IMR-90 (cell line): ENCODE data around the gene UGT1A4. TPM values are rescaled to one million over a fixed set of nuclear protein-coding genes. Genes with fewer than 3 reads are reported as not detected.
A peak's percentile ranks its signal among the peaks of the same experiment; 100 is the strongest.

Source experiments
- ATAC-seq: fragments of 200-7000 bp; cut with Tn5 transposase; 2 replicates; pipeline ENCODE4 v1.9.1; 2020; ENCODE audit warnings: low read depth, mild to moderate bottlenecking, moderate library complexity
- BruUV-seq: library from RNA; stranded (reverse); fragments of 400-500 nt; replicated peaks from 2 replicates; lab custom pipeline; 2021; lab: Mats Ljungman, UMichigan
- CTCF ChIA-PET: fragments of 300-600 bp; formaldehyde crosslinking; extraction: SDS; loops from one replicate; lab custom pipeline; 2021; ENCODE audit warnings: antibody characterized with exemption; lab: Yijun Ruan, JAX
- POLR2A ChIA-PET: fragments of 300-600 bp; sonication (Branson Sonifier 250); formaldehyde crosslinking; loops from one replicate; lab custom pipeline; 2022; ENCODE audit warnings: antibody characterized with exemption; ENCODE audit not compliant: unreplicated experiment; lab: Charles Lee
- DNase-seq: peaks from one replicate; pipeline ENCODE4 v3.0.0; 2013
- H2AFZ ChIP-seq: replicated peaks from 2 replicates; pipeline ENCODE3; 2013; ENCODE audit warnings: low read length, mild to moderate bottlenecking; ENCODE audit not compliant: poor library complexity
- H2AK5ac ChIP-seq: 2 replicates; pipeline ENCODE4 v1.6.1; 2013; ENCODE audit warnings: low read depth, low read length, inconsistent platforms
- H2AK9ac ChIP-seq: replicated peaks from 2 replicates; pipeline ENCODE3; 2013; ENCODE audit warnings: mild to moderate bottlenecking, low read depth, low read length, moderate library complexity; ENCODE audit not compliant: poor library complexity
- H2BK120ac ChIP-seq: 2 replicates; pipeline ENCODE4 v1.6.1; 2013; ENCODE audit warnings: low read depth, low read length, inconsistent platforms
- H2BK15ac ChIP-seq: 3 replicates; pipeline ENCODE4 v1.6.1; 2013; ENCODE audit warnings: low read depth, low read length, inconsistent platforms
- H2BK20ac ChIP-seq: 2 replicates; pipeline ENCODE4 v1.6.1; 2013; ENCODE audit warnings: low read depth, mild to moderate bottlenecking, inconsistent platforms, low read length, moderate library complexity
- H2BK5ac ChIP-seq: 2 replicates; pipeline ENCODE4 v1.6.1; 2013; ENCODE audit warnings: mild to moderate bottlenecking, low read depth, low read length, inconsistent platforms; ENCODE audit not compliant: poor library complexity, severe bottlenecking
- H3K14ac ChIP-seq: replicated peaks from 2 replicates; pipeline ENCODE4 v1.6.1; 2013; ENCODE audit warnings: low read depth, low read length, inconsistent platforms
- H3K18ac ChIP-seq: 2 replicates; pipeline ENCODE4 v1.6.1; 2013; ENCODE audit warnings: low read depth, low read length, control low read depth
- H3K23ac ChIP-seq: 2 replicates; pipeline ENCODE4 v1.6.1; 2013; ENCODE audit warnings: low read depth, low read length, inconsistent platforms
- H3K27ac ChIP-seq: 2 replicates; pipeline ENCODE4 v1.5.1; 2013; ENCODE audit warnings: mild to moderate bottlenecking, control low read depth, low read length; ENCODE audit not compliant: insufficient read depth
- H3K27me3 ChIP-seq: 2 replicates; pipeline ENCODE4 v1.6.1; 2013; ENCODE audit warnings: low read length; ENCODE audit not compliant: control insufficient read depth, insufficient read depth
- H3K36me3 ChIP-seq: 2 replicates; pipeline ENCODE4 v1.6.1; 2013; ENCODE audit warnings: low read length, mixed read lengths; ENCODE audit not compliant: control insufficient read depth, insufficient read depth
- H3K4ac ChIP-seq: 2 replicates; pipeline ENCODE4 v1.6.1; 2013; ENCODE audit warnings: low read depth, low read length, inconsistent platforms
- H3K4me1 ChIP-seq: 2 replicates; pipeline ENCODE4 v1.6.1; 2013; ENCODE audit warnings: low read length, mixed read lengths; ENCODE audit not compliant: control insufficient read depth, insufficient read depth
- H3K4me2 ChIP-seq: 2 replicates; pipeline ENCODE4 v1.6.1; 2013; ENCODE audit warnings: low read depth, mild to moderate bottlenecking, control low read depth, low read length, moderate library complexity
- H3K4me3 ChIP-seq: 2 replicates; pipeline ENCODE4 v1.5.1; 2013; ENCODE audit warnings: low read depth, mild to moderate bottlenecking, control low read depth, low read length, moderate library complexity; ENCODE audit not compliant: insufficient read depth
- H3K56ac ChIP-seq: 2 replicates; pipeline ENCODE4 v1.6.1; 2013; ENCODE audit warnings: low read length, inconsistent platforms; ENCODE audit not compliant: insufficient read depth; ENCODE audit errors: extremely low read depth
- H3K79me1 ChIP-seq, 2 experiments: 2 replicates each; pipeline ENCODE4 v1.6.1; 2013; ENCODE audit warnings: low read length in 2 of 2, inconsistent platforms in 1 of 2, low read depth in 1 of 2
- H3K9ac ChIP-seq: 2 replicates; pipeline ENCODE4 v1.6.1; 2013; ENCODE audit warnings: low read depth, low read length, control low read depth
- H3K9me1 ChIP-seq: 2 replicates; pipeline ENCODE4 v1.6.1; 2013; ENCODE audit warnings: low read length, inconsistent platforms; ENCODE audit not compliant: insufficient read depth
- H3K9me3 ChIP-seq: 2 replicates; pipeline ENCODE4 v1.6.1; 2013; ENCODE audit warnings: low read length; ENCODE audit not compliant: control insufficient read depth, insufficient read depth
- H4K20me1 ChIP-seq: 2 replicates; pipeline ENCODE4 v1.6.1; 2013; ENCODE audit warnings: low read length, inconsistent platforms; ENCODE audit not compliant: insufficient read depth
- H4K5ac ChIP-seq: 2 replicates; pipeline ENCODE4 v1.6.1; 2013; ENCODE audit warnings: mild to moderate bottlenecking, low read depth, low read length, control low read depth
- H4K8ac ChIP-seq, 2 experiments: 2 replicates each; pipeline ENCODE4 v1.6.1; 2013; ENCODE audit warnings: low read depth in 2 of 2, low read length in 2 of 2, control low read depth in 1 of 2, inconsistent platforms in 1 of 2
- H4K91ac ChIP-seq: 2 replicates; pipeline ENCODE4 v1.6.1; 2013; ENCODE audit warnings: low read depth, low read length, inconsistent platforms; ENCODE audit not compliant: insufficient read depth
- CEBPB ChIP-seq: IDR thresholded peaks from 2 replicates; pipeline ENCODE4 v1.6.1; 2012; ENCODE audit warnings: low read depth, low read length, improper control_type of control experiment
- CHD1 ChIP-seq: IDR thresholded peaks from 2 replicates; pipeline ENCODE4 v1.6.1; 2012; ENCODE audit warnings: low read depth, low read length, improper control_type of control experiment
- ELK1 ChIP-seq: fragments of 150-350 bp; IDR thresholded peaks from 2 replicates; pipeline ENCODE4 v1.6.1; 2016; ENCODE audit warnings: low read depth, mild to moderate bottlenecking, low read length, moderate library complexity, borderline replicate concordance
- FOS ChIP-seq: fragments of 150-350 bp; IDR thresholded peaks from 2 replicates; pipeline ENCODE4 v1.6.1; 2016; ENCODE audit warnings: low read depth, low read length
- MAFK ChIP-seq: IDR thresholded peaks from 2 replicates; pipeline ENCODE4 v1.6.1; 2012; ENCODE audit warnings: low read depth, low read length, improper control_type of control experiment
- MAZ ChIP-seq: IDR thresholded peaks from 2 replicates; pipeline ENCODE4 v1.6.1; 2012; ENCODE audit warnings: low read depth, mild to moderate bottlenecking, low read length, improper control_type of control experiment, moderate library complexity, borderline replicate concordance
- MXI1 ChIP-seq: IDR thresholded peaks from 2 replicates; pipeline ENCODE4 v1.6.1; 2012; ENCODE audit warnings: low read depth, mild to moderate bottlenecking, low read length, moderate library complexity, borderline replicate concordance
- NFE2L2 ChIP-seq: fragments of 150-350 bp; IDR thresholded peaks from 2 replicates; pipeline ENCODE4 v1.6.1; 2016; ENCODE audit warnings: low read depth, mild to moderate bottlenecking, low read length
- RAD21 ChIP-seq: IDR thresholded peaks from 2 replicates; pipeline ENCODE4 v1.6.1; 2012; ENCODE audit warnings: low read length, improper control_type of control experiment
- RCOR1 ChIP-seq: IDR thresholded peaks from 2 replicates; pipeline ENCODE4 v1.6.1; 2012; ENCODE audit warnings: mild to moderate bottlenecking, low read length, improper control_type of control experiment; ENCODE audit not compliant: insufficient replicate concordance
- RFX5 ChIP-seq: IDR thresholded peaks from 2 replicates; pipeline ENCODE4 v1.8.0; 2012; ENCODE audit warnings: low read depth, mild to moderate bottlenecking, low read length, moderate library complexity
- WGBS, 2 experiments: methylation state at CpG; one replicate each; pipeline versions ENCODE4 v1.1.5 to v1.1.7; 2013; ENCODE audit warnings: missing lambda C conversion rate in 2 of 2; ENCODE audit not compliant: insufficient read length in 1 of 2; ENCODE audit errors: extremely low coverage in 2 of 2; 5-methylcytosine and 5-hydroxymethylcytosine counted together
- dilution Hi-C: fragments of 300-500 bp; cut with HindIII; formaldehyde crosslinking; loops from one replicate; pipeline ENCODE4 v1.14.3; 2018; ENCODE audit warnings: low sequenced_read_pairs; ENCODE audit not compliant: unreplicated experiment
- in situ Hi-C: fragments of 300-500 bp; cut with MboI; formaldehyde crosslinking; loops from 3 replicates; pipeline ENCODE4 v1.14.3; 2019; ENCODE audit warnings: low sequenced_read_pairs, inconsistent platforms, mixed read lengths
- intact Hi-C: fragments of 100-400 bp; cut with micrococcal nuclease; formaldehyde crosslinking; loops from 2 replicates; pipeline ENCODE4 v1.10.0; 2022
- polyA plus RNA-seq, 3 experiments: library from polyadenylated mRNA; depleted of rRNA; stranded (reverse); fragments of >200 nt; gene quantifications; 2 replicates each; pipeline ENCODE4 v1.2.3, GENCODE V29; 2012; ENCODE audit warnings: low replicate concordance in 1 of 3
- total RNA-seq: library from RNA; depleted of rRNA; stranded (reverse); fragments of >200 nt; gene quantifications from 2 replicates; pipeline ENCODE4 v1.2.3, GENCODE V29; 2012

UGT1A4 gene
- total and polyA plus RNA-seq, 2 of the 4 experiments (the other 2 are of a cell fraction), result not detected

GRCh38 chr2:233707940-233708644 lies 10.4 kb upstream of the UGT1A4 start:
- CTCF ChIA-PET, result no interaction called here
- Histone ChIP-seq H2BK20ac (no peak overlapping the region), H2BK15ac (no peak overlapping the region), H4K20me1 (no peaks in the 10 kb centered on the region), H3K9me3 (no peaks in the 10 kb centered on the region), H4K5ac (no peak overlapping the region), H4K91ac (no peak overlapping the region; the same call in 1 of the 2 replicates), H3K14ac (no peak overlapping the region), H4K8ac (peak overlapping the region in 1 of 2 experiments; percentile 74; a peak in 2 of 4 replicates), H2BK5ac (no peak overlapping the region), H3K4me1 (peaks cover 9% of the 10 kb centered on the region), H3K4me3 (no peak overlapping the region), H3K9me1 (no peaks in the 10 kb centered on the region), H3K9ac (no peak overlapping the region), H3K36me3 (no peaks in the 10 kb centered on the region), H2BK120ac (no peak overlapping the region), H3K18ac (peak overlapping the region; percentile 52; the same call in 1 of the 2 replicates), H3K56ac (no peak overlapping the region), H3K27me3 (no peaks in the 10 kb centered on the region), H3K79me1 (no peaks in the 10 kb centered on the region), H3K27ac (no peak overlapping the region; the same call in none of the 2 replicates), H3K4me2 (peak overlapping the region; percentile 31; the same call in 1 of the 2 replicates), H2AK9ac (no peak overlapping the region), H3K23ac (no peak overlapping the region), H3K4ac (no peak overlapping the region), H2AK5ac (no peak overlapping the region), H2AFZ (no peak overlapping the region)
- WGBS, 2 experiments, result no CpG with 5 or more reads among the region's 10 CpGs
- POLR2A ChIA-PET, result no interaction called here
- intact Hi-C loops, result no loop called here
- ATAC-seq, result peak; percentile 37; the same call in 1 of the 2 replicates
- no peak for TF ChIP-seq CEBPB
- no peak for TF ChIP-seq MAFK
- no peak for TF ChIP-seq NFE2L2
- no peak for TF ChIP-seq RAD21
- no peak for TF ChIP-seq ELK1
- TF ChIP-seq MAZ, result no peak
- TF ChIP-seq CHD1, result no peak
- TF ChIP-seq MXI1, result no peak
- TF ChIP-seq FOS, result no peak; the same call in 1 of the 2 replicates
- TF ChIP-seq RCOR1, result no peak
- TF ChIP-seq RFX5, result no peak
- no TSS peak for BruUV-seq
- dilution Hi-C loops, result no loop called here
- peak; percentile 54 for DNase-seq
- in situ Hi-C loops, result no loop called here
